ENCODE measurements around the gene TAGLN3.

TAGLN3 gene

DNA sequence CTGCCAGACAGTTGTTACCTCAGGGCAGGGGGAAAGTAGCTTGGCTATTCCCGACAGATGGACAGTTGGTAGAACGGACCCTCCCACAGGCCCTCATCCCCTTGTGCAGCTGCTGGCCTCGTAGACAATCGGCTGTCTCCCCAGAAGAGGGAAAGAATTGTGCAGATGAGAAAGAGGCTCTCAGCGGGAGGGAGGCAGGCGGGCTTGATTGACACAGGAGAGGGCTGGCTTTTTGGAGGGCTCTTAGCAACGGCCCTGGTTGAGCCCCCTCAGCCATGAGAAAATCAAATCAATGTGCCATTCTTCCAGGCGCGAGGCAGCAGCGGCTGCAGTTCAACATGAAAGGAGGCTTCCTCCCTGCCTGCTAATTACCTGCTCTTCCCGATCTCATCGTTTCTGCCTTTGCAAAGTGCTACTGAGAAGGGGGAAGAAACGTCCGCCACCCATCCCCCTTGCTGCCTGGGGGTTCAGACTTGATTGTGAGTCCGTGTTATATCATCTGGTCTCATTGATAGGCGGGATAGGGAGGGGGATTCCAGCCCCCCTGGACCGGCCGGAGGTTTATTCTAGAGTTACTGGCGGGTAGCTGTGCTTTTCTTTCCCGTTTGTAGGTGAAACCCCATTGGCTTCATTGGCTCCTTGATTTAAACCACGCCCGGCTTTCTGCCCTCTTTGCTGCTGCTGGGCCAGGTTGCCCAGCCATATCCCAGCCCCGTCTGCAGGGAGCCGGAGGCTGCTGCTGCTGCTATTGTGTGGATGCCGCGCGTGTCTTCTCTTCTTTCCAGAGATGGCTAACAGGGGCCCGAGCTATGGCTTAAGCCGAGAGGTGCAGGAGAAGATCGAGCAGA lies at the start of gene TAGLN3:
TSS of gene TAGLN3 (plus strand) at position 287 of the 848 bp plus-strand sequence. CDS start at position 788, 501 bp downstream.
- peak; percentile 68 for DNase-seq (ENCODE audit: low spot score)

DNA sequence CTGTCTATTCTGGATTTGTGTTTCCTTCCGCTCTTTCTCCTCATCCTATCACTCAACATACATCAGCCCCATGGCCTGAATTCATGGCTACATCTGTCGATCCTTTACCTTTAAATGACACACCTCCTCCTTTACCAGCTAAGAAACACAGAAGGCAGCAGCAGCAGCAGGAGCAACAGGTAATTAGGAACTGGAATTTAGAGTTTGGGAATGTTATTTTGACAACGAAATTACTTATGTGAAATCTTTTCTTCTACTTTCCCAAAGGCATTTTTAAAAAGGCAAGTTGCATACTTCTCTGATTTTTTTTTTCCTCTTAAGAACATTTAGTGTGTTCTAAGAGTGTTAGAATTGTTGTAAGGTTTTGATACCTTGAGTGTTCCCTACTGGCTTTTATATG lies 49.0 kb upstream of the TAGLN3 start:
- no peak for DNase-seq (ENCODE audit: low spot score)

DNA sequence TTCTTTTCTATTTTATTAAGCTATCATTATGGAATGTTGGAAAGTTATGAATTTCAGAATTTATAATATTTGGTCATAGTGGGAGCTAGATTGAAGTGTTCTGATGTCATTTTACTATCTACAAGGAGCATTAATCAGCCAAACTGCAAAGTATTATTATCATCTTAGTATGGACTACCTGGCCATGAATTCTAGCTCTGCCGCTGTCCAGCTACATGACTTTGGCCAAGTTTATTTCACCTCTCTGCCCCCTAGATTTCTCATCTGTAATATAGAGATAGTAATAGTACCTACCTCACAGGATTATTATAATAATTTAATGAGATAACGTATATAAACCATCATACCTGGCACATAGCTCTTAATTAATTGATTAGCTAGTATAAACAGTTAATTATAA lies 47.7 kb upstream of the TAGLN3 start:
- DNase-seq (ENCODE audit: low spot score) = no peak

DNA sequence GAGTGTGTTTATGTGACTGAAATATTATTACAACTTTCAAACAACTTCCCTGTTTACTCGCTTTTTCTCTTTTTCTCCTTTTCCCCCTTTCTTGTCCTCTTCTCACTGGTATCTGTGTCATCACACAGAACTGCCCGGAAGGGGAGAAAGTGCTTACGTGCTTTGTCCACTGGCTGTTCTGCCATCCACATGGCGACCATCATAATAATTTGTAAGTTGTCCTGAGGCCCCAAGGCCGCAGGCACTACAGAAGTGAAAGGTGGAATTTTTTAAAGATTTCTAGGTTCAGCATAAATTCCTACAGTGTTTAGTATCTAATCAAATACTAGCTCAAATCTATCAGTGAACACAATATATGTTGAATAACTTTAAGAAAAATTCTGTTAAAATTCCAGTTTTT lies 46.6 kb upstream of the TAGLN3 start:
- DNase-seq (ENCODE audit: low spot score) = no peak

DNA sequence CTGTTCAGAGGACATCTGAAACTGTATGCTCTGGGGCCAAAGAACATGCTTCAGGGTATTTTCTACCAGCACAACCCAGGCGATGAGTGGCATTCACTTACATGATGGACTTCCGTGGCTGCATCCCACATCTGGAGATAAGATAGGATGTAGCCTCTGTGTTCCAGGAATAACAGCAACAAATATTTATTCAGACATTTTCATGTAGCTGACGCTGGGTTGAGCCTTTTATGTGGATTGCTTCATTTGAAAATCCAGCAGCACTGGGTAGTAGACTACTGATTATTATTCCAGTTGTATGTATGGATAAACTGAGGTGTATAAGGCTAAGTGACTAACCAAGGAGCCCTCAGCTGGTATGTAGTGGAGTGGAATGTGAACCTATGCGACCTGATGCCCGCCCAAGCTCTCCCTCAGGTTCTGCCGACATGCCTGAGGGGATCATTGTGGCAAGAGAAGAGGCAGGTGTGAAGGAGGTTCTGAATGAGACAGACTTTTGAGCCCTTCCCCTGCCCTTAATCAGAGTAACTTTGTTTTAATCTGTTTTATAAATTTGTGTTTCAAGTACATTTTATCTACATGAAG lies 45.8 kb upstream of the TAGLN3 start:
- no peak for DNase-seq (ENCODE audit: low spot score)

DNA sequence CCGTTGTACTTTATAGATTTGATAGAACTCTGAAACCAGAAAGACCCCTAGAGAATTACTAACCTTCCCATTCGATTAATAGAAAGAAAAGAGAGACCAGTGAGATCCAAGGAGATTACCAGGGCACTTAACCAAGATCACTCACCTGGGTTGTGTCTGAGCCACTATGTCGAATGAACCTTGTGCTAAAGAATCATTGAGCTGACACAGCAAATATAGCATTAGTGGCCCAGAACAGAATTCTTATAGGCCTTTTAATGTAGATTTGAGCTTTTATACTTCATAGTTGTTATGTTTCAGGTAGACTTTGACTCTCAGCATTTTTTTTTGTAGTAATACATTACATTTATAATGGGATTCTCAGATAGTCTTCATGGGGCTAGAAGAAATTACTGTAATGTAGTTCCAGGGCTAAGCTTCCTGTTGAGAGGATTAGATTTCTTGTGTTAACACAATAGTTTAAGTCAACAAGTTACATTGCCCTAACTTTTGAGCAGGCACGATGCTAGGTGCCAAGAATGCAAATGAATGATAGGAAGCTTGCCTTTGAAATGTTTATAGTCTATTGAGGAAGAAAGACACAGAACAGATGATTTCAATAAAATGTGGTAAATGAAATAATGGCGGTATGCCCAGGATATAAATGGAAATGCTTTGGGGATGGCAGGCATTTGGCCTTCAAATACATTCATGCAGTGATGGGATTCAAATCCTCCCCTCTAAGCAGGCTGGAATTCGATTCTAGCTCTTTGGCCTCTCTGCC lies 44.3 kb upstream of the TAGLN3 start:
- DNase-seq (ENCODE audit: low spot score) = no peak

DNA sequence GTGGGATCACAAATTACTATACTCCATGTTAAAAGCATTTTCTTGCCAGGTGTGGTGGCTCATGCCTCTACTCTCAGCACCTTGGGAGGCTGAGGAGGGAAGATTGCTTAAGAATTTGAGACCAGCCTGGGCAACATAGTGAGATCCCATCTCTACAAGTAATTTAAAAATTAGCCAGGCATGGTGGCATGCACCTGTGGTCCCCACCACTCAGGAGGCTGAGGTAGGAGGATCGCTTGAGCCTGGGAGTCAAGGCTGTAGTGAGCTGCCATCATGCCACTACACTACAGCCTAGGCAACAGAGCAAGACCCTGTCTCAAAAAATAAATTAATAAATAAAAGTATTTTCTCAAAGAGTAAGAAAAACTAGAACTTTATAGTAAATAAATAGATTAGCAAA lies 42.8 kb upstream of the TAGLN3 start:
- DNase-seq (ENCODE audit: low spot score) = no peak

DNA sequence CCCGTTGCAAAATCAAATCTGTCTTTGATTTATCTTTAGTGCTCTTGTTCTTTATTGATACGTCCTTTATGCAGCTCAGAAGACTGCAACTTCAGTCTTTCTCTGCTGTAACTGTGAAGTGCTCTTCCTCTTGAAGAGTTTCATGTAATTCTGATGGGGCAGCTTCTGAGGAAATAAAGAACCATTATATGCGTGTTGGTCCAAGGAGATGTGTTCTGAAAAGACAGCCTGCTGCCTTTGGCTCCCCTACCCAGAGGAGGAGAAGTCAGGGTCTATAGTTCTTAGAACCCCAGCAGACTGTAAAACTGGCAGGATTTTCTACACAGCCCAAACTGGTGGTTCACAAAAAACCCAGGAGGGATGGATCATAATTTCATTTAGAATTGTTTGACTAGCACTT lies 42.3 kb upstream of the TAGLN3 start:
- no peak for DNase-seq (ENCODE audit: low spot score)

DNA sequence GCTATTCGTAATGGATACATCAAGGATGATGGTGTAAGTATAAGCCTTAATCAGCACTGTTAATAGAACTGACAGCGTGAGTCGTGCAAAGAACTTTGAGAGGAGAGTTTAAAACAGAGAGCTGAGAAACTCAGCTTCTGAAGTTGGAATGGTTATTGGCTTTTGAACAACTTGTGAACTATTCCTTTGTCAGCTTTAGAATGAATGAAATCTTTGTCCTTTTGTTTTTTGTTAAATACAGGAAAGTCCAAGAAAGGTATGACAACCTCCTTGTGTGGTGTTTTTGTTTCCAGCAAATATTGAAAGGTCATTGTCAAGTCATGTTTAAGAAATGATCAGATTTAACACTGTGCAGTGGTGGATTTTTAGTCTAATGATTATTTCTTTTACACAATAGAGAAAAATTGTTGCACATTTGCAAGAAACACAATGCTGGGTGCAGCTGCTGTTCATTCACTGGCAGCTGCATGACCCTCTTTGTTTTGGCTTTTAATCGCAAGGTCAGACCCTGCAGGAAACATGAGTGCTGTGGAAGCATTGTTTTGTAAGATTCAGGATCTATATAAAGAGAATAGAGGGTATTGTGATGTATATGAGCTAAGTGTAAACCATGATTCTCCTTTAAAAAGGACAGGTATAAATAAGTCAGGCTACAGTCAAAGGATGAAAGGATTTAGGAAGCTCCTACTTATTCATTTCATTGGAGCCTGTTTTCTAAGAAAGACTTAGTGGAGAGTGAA lies 41.6 kb upstream of the TAGLN3 start:
- no peak for DNase-seq (ENCODE audit: low spot score)

DNA sequence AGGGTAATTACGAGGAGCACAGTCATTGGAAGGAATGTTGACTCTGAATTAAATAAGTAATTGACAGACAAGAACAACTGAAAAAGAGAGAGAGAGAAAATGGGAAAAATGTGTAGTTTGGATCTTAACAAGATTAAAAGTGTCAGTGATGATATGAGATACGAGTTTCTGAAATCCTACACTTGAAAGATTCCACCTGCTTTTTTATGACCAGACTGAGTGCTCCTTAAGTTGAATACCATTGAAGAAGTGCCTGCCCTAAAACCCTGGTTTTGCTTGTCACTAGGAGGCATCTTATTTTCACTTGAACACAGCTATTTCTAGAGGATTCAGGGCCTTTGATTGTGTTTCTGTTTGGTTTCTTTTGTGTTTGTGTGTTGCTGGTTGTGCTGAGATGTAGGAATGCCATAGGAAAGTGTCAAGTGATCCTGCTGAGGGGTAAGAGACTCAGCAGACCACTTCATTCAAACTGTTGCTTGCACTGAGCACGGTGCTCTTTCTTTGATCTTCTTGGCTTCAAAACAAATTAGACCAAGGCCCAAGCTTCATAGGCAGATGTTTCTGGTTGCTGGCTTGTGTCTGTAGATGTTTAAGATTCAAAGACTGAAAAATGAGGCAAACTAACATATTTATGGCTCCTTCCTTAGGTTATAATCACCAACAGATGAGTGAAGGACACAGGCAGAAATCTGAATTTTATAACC lies 37.1 kb upstream of the TAGLN3 start:
- DNase-seq (ENCODE audit: low spot score) = no peak

DNA sequence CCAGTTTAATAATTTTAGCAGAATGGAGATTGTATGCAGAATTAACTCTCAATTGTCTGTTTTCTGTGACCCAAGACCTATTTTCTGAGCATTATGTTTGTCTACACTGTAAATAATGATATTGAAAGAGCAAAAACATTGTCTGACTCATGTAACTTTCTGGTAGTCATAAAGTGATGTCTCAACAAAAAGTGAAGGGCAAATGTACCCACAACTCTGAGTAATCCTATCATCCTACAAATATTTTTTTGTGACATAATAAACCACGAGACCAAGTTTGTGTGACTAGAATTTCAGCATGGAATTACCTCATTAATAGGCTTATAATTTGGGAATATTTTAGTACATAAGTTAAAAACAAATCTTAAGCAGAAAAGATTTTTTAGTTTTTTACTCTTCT lies 35.3 kb upstream of the TAGLN3 start:
- DNase-seq (ENCODE audit: low spot score) = no peak

DNA sequence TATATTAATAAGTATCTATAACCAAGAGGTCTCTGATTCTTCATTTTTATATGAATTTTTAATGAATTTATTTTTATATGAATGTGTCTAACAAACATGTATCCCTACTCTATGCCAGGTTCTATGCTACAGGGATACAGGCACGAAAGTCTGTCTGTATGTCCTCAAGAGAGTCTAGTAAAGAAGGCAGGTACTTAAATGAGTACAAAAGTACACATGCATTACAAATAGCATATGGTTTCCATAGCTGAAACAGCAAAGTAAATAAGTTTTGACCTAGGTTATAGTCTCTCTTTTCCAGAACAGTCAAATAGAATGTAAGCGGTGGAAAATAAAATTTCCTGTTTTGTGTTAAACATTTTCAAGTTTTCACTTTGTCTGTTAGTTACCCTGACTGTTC lies 33.2 kb upstream of the TAGLN3 start:
- DNase-seq (ENCODE audit: low spot score) = no peak

DNA sequence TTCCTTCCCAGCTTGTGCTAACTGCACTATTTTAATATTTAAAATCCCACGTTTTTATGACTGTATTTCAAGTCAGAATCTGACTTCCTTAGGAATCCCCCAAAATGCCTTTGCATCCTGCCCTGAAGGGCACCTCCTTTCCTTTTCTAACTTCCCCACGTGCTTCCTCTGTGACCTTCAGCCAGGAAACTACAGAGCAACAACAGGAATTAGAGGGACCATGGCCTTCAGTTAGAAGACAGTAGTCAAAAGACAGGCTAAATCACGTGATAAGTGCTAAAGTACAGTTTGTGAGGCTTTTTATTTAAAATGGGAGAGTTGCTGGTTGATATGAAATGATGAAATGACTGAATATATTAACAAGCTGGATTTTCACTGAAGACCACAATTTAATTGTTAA lies 31.7 kb upstream of the TAGLN3 start:
- DNase-seq (ENCODE audit: low spot score) = no peak

DNA sequence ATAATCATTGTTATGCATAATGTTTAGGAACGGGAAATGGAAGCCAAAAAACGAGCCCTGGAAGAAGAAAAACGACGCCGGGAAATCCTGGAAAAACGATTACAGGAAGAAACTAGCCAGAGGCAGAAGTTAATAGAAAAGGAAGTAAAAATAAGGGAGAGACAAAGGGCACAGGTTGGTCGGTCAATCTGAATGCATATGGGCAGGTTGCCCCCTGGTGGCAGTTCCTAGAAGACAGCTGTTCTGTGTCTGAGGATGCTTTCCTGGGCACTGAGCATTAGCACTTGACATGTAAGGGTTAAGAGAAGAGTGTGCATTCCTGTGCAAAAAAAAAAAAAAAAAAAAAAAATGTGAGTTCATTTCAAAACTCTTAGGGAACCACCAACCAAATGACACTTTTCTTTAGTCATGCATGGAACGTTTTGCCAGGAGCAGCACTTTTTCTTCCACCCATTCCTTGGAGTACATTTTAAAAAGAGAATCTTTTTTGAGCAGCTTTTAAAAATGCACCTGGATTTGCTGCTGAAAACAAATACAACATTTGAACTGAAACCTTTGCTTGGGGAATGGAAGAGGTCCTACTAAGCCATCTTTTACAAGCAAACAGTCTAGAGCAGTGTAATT lies 31.0 kb upstream of the TAGLN3 start:
- peak; percentile 67 for DNase-seq (ENCODE audit: low spot score)

DNA sequence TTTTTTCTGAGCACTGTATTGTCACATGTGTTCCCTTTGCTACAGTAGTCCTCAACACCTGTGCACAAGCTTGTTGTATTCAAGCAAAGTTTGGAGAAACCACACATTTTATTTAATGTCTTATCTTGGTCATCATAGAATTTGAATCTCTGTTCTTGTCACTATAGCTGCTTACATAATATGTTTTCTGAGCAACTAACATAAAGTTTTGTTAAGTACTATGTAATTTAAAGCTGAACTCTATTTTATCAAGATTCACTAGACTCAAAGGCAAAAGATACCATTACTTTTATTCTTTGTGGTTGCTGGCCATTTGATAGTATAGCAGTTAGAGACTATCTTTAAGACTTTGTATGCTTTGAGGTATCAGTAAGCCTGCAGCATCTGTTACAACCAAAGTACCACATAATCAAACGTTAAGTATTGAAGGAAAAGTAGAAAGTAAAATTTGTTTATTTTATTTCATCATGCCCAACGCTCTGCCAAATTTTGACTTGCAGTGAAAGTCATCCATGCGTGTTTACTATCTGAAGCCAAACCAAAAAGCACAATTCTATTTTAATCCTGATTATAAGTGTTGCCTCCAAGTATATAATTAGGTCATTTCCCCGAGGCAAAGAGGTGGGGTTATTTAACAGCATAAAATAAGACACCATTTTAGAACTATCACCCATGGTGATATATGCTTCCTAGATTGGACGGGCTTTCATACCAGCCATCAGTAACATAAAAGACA lies 30.2 kb upstream of the TAGLN3 start:
- DNase-seq (ENCODE audit: low spot score) = no peak

DNA sequence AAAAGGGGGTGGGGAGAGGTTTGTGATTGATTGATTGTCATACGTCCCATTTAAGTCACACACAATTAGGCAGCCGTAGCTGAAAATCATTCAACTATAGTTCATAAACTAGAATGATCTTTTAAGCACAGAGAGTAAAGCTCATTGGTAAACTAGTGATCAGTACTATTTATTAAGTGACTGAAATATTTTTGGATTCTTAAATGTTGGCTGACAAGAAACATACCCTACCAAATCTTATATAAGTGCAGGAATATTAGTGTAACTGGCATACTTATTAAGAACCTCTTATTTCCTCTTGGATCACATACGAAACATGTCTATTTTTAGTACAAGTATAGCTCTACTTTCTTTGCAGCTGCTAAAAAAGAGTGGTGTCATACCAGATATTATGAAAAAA lies 28.3 kb upstream of the TAGLN3 start:
- no peak for DNase-seq (ENCODE audit: low spot score)

DNA sequence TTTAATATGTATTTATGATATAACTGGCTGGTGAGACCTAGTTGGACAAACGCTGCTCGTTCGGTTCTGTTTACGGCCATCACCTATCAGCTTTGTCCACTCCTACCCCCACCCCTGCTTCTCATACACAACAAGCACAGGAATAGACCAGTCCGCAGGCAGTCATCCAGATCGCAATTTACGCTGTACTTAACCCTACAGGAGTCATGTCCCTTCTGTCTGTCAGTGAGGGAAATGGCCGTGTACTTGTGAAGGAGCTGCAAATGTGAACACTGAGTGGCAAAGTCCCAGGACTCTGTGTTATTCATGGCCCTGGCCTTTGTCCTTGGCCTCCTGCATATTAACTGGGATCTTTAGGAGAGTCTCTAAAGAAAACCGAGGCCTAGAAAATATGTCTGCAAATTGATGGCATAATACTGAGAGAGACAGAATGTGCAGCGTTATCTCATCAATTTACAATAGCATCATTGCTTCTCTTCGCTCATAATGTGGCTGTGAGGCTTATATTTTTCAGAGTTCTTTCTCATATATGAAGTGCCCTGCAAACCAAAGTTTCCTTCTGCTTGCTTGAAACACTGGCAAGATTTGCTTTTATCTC lies 27.1 kb upstream of the TAGLN3 start:
- DNase-seq (ENCODE audit: low spot score) = no peak

DNA sequence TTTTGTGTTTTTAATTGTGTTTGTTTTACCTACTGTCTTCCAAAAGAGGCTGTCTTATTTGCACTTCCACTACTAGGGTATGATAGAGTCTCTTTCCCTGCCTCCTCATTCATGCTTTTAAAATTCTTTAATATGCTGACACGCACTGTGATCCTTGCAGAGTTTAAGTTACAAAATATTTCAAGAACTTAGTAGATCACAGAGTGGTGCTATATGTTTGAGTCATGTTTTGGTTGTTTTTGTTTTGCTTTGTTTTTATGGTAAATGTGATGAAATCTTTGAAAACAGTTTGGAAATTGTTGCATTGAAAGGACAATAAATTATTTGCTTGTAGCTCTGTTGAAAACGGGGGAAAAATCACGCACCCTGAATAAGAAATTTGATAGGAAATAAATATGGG lies 25.8 kb upstream of the TAGLN3 start:
- no peak for DNase-seq (ENCODE audit: low spot score)

DNA sequence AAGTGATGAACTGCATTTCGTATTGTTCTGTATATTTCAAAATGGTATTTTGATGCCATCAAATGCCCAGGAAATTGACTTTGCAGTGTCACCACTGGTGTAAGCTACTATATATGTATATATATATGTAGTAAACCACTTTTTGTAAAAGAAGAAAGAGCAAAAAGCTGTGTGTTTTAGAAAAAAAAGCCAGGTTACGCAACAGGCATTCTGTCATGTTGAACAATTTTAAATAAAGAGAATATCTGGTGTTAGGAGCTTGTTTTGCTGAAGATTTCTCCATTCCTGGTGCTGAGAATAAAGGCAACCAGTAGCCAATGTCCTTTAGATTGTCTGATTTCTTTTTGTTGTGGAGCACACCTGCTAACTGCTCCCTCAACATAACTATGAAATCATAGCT lies 23.6 kb upstream of the TAGLN3 start:
- DNase-seq (ENCODE audit: low spot score) = no peak

DNA sequence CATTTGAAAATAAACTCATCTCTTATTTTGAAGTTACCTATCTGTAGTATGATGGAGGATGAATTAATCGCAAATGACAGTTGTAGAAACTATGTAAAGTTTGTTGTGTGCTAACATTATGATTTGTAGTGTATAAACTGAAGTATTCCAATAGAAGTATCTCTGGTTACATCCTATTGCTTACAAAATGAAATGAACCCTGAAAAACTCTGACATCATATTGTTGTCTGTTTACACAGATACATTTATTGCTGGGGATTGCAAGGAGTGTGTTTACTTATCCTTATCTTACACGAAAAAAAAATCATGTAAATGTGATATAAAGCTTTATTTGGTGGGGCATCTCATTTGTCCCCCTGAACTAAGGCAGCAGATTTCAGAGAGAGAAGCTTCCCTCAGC lies 22.5 kb upstream of the TAGLN3 start:
- DNase-seq (ENCODE audit: low spot score) = no peak

Data from putamen (tissue), 1 donor.